Kidney (tissue), 14 donors: Measurements from ENCODE around the gene ITPKC. TPM values are rescaled to one million over a fixed set of nuclear protein-coding genes. Genes with fewer than 3 reads are reported as not detected.

Experiments
- DNase-seq, 5 donors: peaks; one replicate each; pipeline ENCODE4 v3.0.0-alpha.2; 2013 to 2020
- FAIRE-seq: peaks from 2 replicates; lab custom pipeline; 2012; peaks lifted over from hg19 to GRCh38; lab: Jason Lieb, UNC
- H3K27ac ChIP-seq, 2 donors: one replicate each; pipeline ENCODE4 v1.7.0; 2013; ENCODE audit warnings: low read depth in 2 of 2, low read length in 2 of 2, inconsistent platforms in 1 of 2
- H3K27me3 ChIP-seq: one replicate; pipeline ENCODE4 v1.7.1; 2013; ENCODE audit warnings: low read length, inconsistent platforms; ENCODE audit not compliant: control insufficient read depth, insufficient read depth
- H3K36me3 ChIP-seq, 3 donors: one replicate each; pipeline versions ENCODE4 v1.7.0 to v1.7.1; 2013; ENCODE audit warnings: low read length in 3 of 3, control low read depth in 1 of 3, inconsistent platforms in 1 of 3; ENCODE audit not compliant: insufficient read depth in 3 of 3, control insufficient read depth in 2 of 3
- H3K4me1 ChIP-seq, 3 donors: one replicate each; pipeline versions ENCODE4 v1.7.0 to v1.7.1; 2013; ENCODE audit warnings: low read length in 3 of 3, inconsistent platforms in 1 of 3, low read depth in 1 of 3; ENCODE audit not compliant: control insufficient read depth in 2 of 3, insufficient read depth in 2 of 3
- H3K4me3 ChIP-seq, 3 donors: one replicate each; pipeline versions ENCODE4 v1.7.0 to v1.8.1; 2013; ENCODE audit warnings: low read length in 3 of 3, control low read depth in 1 of 3, inconsistent platforms in 1 of 3
- H3K9ac ChIP-seq, 3 donors: one replicate each; pipeline versions ENCODE4 v1.7.0 to v1.7.1; 2013; ENCODE audit warnings: low read length in 3 of 3, control low read depth in 1 of 3, inconsistent platforms in 1 of 3
- H3K9me3 ChIP-seq, 3 donors: one replicate each; pipeline versions ENCODE4 v1.7.0 to v1.7.1; 2013; ENCODE audit warnings: low read length in 3 of 3, control low read depth in 1 of 3, inconsistent platforms in 1 of 3; ENCODE audit not compliant: control insufficient read depth in 2 of 3, insufficient read depth in 1 of 3
- intact Hi-C: fragments of 100-400 bp; cut with DNase I; formaldehyde crosslinking; loops from one replicate; pipeline ENCODE4 v1.11.1; 2022
- polyA plus RNA-seq: library from polyadenylated mRNA; stranded (reverse); fragments of 350-450 nt; fragmentation: Illumina TruSeq; extraction: RNeasy Lipid Tissue Mini Kit (QIAGEN cat#74804); gene quantifications from one replicate; pipeline ENCODE4 v1.2.3, GENCODE V29; 2014; ENCODE audit warnings: low read depth, low replicate concordance; ENCODE audit not compliant: insufficient read depth
- total RNA-seq: library from RNA; stranded (reverse); fragmentation: NEBNext Ultra II Directional; extraction: Animal tissue kit (Norgen Biotek cat#: 25700); gene quantifications from one replicate; pipeline ENCODE4 v1.2.1, GENCODE V29; 2021
- TF ChIP-seq, protein P1 (sequence below): IDR thresholded peaks from 3 replicates; pipeline ENCODE4 v1.5.1; 2012; ENCODE audit warnings: mild to moderate bottlenecking, moderate library complexity, borderline replicate concordance; ENCODE audit not compliant: insufficient read depth; ENCODE audit errors: extremely low read depth
- donor health status: control.
- donor health status: control.
- donor health status: control.
- donor health status: control.
- donor health status: control.
- donor health status: DM: yes; HTN: yes; CAD: no.
- donor health status: Normal renal cell carcinoma (clear cell type).

The ITPKC gene
- total and polyA plus RNA-seq, 2 donors from 2014 or later = 14.3 to 27.9 TPM

DNA sequence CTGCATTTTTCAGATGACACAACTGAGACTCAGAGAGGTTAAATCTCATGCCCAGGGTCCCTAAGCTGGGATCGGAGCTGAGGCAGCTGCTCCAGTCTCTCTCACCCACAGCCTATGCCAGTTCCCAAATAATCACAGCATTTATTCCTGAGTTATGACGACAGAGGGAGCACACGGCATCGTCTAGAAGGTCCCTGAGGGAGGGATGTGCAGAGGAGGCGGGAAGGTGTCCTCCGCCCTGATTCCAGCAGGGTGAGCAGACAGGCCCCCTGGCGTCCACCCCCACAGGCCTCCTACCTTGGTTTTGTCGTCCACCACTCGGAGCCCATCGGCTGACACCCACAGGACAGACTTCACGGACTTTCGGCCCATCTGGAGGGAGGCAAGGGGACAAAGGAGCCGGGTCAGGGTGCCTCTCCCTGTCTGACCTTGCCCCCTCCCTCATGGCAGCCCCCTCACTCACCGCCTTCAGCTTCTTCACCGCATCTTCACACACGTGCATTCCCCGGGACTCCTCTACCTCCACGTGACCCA, 34.4 kb upstream of the ITPKC start:
- Histone ChIP-seq H3K36me3 (peaks cover 7 to 14% (median 12%) of the 10 kb centered on the region in 3 donors), H3K4me3 (no peak overlapping the region), H3K4me1 (no peaks in the 10 kb centered on the region), H3K27me3 (no peaks in the 10 kb centered on the region), H3K9ac (no peak overlapping the region), H3K27ac (no peak overlapping the region), H3K9me3 (no peaks in the 10 kb centered on the region)
- DNase-seq = no peak
- TF ChIP-seq, protein P1, sequence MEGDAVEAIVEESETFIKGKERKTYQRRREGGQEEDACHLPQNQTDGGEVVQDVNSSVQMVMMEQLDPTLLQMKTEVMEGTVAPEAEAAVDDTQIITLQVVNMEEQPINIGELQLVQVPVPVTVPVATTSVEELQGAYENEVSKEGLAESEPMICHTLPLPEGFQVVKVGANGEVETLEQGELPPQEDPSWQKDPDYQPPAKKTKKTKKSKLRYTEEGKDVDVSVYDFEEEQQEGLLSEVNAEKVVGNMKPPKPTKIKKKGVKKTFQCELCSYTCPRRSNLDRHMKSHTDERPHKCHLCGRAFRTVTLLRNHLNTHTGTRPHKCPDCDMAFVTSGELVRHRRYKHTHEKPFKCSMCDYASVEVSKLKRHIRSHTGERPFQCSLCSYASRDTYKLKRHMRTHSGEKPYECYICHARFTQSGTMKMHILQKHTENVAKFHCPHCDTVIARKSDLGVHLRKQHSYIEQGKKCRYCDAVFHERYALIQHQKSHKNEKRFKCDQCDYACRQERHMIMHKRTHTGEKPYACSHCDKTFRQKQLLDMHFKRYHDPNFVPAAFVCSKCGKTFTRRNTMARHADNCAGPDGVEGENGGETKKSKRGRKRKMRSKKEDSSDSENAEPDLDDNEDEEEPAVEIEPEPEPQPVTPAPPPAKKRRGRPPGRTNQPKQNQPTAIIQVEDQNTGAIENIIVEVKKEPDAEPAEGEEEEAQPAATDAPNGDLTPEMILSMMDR = no peak
- no peak for FAIRE-seq
- intact Hi-C loops = no loop called here

DNA sequence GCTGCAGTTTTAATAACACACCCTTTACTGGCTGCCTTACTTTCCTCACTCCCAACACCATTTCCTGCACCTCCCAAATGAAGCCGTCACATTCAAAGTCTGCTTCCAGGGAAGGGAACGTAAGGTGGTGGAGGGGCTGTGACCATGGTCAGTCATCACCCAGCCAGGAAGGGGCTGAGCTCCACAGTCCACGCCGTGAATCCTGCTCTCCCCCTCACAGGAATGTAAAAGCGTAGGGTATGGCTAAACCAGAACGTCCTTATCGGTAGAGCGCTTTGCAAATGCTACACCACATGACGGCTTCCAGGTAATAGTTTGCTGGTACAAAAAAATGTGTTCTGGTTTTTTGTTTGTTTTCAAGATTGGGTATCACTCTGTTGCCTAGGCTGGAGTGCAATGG, 33.5 kb upstream of the ITPKC start:
- FAIRE-seq = no peak
- Histone ChIP-seq H3K9me3 (no peaks in the 10 kb centered on the region), H3K27me3 (no peaks in the 10 kb centered on the region), H3K36me3 (peaks cover 7 to 11% (median 7%) of the 10 kb centered on the region in 3 donors), H3K9ac (no peak overlapping the region), H3K27ac (no peak overlapping the region), H3K4me3 (no peak overlapping the region), H3K4me1 (no peaks in the 10 kb centered on the region)
- TF ChIP-seq, protein P1 = no peak
- DNase-seq = no peak
- intact Hi-C loops = no loop called here

DNA sequence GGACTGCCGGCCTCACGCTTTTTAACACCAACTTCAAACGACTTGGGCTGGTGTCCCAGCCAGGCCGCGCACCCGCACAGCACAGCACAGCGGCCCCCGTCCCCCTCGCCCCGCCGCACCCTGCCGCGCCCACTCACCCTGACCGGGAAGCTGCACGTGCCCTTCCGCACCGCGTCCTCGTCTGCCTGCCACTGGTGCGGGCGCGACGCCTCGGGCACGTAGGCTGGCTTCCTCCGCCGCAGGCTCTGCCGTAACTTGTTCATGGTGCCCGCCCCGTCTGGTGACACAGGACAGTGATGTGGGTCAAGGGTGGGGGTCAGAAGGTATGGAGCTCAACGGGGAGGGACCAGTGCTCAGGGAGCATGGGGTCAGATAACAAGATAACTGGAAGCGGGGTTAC, 32.6 kb upstream of the ITPKC start:
- intact Hi-C loops = no loop called here
- no peak for FAIRE-seq
- Histone ChIP-seq H3K4me3 (no peak overlapping the region), H3K27me3 (no peaks in the 10 kb centered on the region), H3K36me3 (peaks cover 7 to 10% (median 7%) of the 10 kb centered on the region in 3 donors), H3K9me3 (no peaks in the 10 kb centered on the region), H3K27ac (no peak overlapping the region), H3K9ac (no peak overlapping the region), H3K4me1 (peaks cover 0 to 5% (median 0%) of the 10 kb centered on the region in 3 donors)
- DNase-seq = no peak
- TF ChIP-seq, protein P1 = no peak
